Measurements from ENCODE around the gene MAD1L1.

MAD1L1 gene

DNA sequence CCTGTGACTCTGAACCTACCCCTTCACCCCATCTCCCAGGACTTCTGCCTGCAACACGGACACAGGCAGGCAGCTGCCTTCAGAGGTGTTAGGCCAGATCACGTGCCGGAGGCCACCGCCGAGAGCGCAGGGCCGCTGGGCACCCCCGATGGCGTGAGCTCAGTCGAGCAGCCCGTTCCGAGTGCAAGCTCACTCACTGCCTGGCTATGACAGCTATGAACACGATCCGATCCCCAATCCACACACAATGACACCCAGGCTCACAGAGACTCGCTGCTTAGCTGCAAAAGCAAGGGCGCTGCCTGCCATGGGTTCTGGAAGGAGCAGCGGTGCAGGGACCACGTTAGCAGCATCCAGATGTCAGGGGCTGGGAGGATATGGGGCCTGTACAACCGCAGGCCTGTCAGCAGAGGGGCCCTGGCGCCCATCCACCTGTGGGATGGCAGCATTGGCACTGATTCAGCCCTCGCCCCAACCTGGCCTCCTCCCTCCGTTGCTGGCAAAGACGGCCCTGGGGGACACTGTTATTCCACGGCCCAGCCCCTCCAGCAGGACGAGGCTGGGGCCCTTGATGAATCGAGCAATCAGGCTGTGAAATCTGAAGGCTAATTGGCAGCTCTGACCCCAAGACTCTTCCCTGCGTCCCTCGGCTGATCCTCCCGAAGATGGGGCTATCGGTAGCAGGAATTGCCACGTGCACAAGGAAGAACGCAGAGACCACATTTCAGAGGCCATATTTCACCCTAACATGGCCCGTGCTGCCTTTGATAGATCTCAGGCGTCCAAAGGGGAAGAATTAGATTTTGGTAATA lies 332.6 kb downstream of the MAD1L1 start:
- no peak for DNase-seq

DNA sequence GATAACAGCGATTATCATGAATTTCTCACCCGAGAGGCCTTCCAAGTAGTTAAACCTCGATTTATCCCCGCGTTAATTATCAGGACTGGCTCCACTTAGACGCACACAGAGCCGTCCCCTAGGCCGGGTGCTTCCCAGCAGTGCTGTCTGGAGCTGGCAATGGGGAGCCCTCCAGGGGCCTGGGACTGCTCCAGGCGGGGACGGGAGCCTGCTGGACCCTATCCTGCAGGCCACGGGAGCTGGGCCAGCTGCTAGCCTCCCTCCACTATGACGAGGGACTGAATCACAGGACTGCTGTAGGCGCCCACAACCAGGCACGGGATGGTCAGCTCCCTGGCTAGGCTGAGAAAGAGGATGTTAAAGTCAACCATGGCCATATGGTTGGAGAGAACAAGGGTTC lies 333.5 kb downstream of the MAD1L1 start:
- no peak for DNase-seq

DNA sequence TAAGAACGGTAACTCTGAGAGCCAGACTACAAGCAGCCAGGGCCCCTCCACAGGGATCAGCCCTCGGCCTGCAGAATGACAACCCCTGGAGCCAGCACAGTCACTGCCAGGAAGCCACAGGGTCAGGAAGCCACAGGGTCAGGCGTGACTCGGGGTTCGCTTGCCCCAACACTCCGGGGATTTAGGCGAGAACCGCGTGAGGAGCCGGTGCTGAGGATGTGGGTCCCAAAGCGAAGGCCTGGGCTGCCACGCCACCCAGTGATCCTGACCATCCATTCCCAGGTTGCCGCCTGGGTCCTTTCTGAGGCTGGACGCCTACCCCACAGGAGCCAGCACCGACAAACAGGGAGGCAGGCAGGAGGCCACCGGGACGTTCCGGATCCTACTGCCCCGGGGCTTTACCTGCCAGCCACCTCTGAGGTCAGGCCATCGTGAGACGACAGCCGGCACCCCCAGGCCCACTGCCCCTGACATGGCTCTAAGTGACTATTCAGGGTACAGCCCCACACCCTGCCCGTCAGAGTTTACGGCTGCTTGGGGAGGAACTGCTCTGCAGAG lies 334.0 kb downstream of the MAD1L1 start:
- DNase-seq, result no peak

DNA sequence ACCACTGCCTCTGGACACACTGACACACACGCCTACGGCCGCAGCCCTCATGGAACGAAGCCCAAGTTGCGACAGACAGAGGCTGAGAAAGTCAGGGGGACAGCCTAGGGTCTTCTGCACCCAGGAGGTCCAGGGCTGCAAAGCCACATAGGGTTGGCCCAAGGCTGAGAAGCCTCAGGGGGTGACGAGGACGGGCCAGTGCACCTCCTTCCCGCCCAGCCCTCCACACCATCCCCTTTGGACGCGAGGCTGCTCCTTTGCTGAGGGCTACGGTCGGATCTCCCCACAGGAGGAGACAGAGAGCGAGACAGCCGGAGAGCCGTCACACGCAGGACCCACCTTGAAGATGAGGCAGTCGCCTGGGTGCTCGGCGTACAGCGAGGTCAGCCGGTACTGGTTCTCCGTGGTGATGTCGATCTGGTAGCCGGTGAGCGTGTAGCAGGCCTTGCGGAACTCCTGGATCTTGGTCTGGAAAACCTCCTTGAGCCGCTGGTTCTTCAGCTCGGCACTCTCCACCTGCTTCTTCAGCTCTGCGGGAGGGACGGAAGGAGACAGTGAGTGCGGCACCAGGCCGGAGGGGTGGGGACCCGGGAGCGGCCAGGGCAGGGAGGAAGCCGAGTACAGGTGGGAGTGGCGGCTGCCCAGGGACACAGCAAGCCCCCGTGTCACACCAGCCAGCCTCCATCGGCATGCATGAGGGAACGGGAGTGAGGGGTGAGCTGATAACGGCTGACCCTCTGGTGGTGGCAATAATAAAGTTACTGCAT lies 334.7 kb downstream of the MAD1L1 start:
- no peak for DNase-seq

DNA sequence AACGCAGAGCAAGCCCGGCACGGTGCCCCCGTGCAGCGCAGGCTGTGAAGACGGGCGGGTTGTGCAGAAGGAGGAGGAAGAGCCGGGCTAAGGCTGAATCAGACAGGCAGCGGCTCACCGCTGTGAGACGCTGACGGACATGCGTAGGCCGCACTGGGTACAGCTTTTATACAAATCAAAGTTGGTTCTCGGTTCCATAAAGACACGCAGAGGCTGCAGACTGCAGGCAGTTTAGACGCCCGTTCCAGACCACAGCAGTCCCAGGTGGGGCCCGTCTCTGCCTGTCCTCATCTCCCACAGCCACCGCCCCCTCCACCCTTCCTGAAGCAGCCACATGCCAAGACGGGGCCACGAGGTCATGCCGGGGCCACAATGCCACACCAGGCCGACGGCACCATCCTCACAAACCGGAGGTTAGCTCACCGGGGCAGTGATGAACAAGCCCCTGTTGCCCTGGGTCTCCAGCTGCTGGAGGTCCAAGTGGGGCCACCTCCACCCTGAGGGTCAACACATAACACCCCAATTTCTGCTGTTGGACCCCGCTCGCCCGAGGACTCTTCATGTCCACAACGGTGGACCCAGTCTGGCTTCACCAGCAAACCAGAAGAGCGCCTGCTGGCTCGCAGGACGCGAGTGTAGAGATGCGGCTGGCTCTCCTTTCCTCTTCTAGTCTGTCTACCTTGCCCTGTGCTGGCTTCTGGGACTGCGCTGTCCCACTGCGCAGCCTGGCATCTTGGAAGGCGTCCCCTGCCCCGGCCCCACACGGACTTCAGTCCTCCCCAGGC lies 335.5 kb downstream of the MAD1L1 start:
- no peak for DNase-seq

DNA sequence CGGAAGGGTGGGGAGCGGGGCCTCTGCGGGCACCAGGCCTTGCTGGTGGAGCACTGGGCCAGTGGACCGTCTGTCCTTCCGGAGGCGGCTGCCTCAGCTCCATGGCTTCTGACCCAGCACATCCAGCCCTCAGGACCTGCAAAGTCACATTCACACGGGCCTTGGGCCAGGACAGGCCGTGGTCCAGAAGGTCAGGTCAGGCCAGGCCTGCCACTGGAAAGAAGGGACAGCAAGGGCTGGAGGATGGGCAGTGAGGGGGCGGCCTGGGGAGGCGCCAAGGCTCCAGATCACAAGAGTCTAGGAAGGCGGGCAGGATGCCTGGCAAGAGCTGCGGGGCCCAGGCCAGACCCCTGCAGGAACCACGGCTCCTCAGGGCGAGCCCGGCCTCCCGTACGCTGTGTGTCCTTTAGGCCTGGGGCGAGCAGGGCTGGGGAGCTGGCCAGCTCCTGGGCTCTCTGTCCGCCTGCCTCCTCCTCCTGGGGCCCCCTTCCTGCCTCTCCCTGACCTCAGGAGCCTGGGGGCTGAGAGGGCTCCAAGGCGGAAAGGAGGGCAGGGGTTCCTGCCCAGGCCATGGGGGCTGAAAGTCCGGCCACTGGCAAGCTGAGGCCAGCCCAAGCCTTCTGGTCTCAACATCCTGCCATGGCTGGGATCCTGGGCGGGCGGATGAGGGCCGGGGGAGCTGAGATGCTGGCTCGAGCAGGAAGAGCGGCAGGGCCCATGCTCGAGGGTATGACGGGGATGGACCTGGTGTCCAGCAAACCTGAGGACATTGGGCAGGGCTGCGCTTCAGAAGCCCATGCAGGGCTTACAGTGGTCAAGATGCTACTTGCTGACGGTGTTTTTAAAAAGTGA lies 336.9 kb downstream of the MAD1L1 start:
- DNase-seq, result no peak

GRCh38 chr7:1894906-1895663 lies 337.7 kb downstream of the MAD1L1 start:
- no peak for DNase-seq

- no peak for DNase-seq
These were observed 338.3 kb downstream of the MAD1L1 start for GRCh38 chr7:1894313-1894900.

DNA sequence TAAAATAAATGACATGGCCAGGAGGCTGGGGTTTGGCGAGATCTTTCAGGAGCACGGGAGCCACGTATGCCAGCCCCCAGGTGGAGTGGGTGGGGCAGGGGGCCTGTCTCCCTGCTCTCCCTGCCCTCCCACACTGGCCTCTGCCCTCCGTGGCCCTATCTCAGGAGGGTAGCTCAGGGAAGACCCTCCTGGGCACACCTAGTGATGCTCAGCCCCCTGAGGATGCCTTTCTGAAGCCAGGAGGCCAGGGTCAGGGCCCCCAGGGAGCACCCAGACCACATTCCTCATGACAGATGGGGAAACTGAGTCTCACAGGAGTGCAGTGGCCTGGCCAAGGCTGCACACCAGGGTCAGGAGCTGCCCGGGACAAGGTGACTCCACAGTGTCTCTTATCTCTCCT lies 339.3 kb downstream of the MAD1L1 start:
- DNase-seq, result no peak

GRCh38 chr7:1893036-1893435 lies 339.7 kb downstream of the MAD1L1 start:
- DNase-seq, result no peak

DNA sequence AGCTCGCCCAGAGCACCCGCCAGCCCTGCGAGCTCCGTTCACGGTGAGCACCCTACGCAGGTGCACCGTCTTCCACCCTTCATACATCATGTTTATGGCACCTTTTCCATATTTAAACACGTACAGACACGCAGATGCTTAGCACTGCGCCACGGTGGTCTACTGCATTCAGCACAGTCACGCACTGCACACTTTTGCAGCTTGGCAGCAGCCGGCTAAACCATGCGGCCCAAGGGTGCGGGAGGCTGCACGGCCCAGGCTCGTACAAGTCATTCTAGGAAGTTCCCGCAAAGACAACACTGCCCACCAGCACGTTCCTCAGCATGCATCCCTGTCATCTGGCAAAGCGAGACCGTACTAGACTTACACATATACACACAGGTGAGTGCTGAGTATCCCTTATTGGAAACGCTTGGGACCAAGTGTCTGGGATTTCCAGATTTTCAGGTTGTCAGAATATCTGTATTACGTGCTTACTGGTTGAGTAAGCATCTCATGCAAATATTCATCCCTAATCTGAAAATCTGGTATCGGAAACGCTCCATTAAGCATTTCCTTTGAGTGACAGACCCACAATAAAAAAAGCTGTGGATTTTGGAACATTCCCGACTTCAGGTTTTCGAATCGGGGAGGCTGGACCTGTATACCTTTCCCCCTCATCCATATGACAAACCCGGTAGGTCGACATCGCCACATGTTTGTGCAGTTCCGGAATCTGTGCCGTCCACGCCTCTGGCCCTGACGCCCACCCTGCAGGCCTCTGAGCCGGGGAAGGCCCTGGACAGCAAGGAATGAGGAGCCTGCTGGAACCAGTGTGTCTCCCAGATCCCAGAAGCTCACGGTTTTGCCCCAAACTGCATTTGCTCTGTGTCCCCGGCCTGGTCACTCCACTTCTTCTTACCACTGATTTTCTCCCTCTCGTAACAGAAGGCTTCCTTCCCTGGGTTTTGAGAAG lies 340.5 kb downstream of the MAD1L1 start:
- no peak for DNase-seq

- DNase-seq, result no peak
These were observed 342.2 kb downstream of the MAD1L1 start for GRCh38 chr7:1890289-1891235.

GRCh38 chr7:1889556-1890181 lies 343.1 kb downstream of the MAD1L1 start:
- no peak for DNase-seq

DNA sequence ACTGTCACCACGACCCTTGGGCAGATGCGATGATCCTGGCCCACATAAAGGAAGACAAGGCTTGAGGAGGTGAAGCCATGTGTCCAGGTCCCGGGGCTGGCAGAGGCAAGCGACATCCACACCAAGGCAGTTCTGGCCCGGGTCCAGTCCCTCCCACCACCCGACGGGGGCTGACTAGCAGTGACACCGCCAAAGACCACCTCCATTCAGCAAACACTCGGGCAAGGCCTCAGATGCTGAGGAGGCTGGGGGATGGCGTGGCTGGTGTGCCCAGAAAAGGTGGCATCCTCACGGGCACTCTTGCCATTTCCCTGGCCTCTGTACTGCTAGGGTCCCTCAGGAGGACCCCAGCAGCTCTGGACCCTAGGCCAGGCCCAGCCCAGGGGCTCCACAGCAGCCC lies 343.7 kb downstream of the MAD1L1 start:
- no peak for DNase-seq

- no peak for DNase-seq
These were observed 344.3 kb downstream of the MAD1L1 start for GRCh38 chr7:1888425-1888824.

DNA sequence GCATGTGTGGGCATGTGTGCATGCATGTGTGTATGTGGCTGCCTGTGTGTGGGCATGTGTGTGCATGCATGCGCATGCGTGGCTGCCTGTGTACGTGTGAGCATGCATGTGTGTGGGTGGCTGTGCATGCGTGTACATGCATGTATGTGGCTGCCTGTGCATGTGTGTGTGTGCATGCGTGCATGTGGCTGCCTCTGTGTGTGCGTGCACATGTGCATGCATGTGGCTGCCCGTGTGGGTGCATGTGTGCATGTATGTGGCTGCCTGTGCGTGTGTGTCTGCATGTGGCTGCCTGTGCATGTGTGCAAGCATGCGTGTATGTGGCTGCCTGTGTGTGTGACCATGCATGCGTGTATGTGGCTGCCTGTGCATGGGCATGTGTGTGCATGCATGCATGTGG lies 345.5 kb downstream of the MAD1L1 start:
- no peak for DNase-seq

DNA sequence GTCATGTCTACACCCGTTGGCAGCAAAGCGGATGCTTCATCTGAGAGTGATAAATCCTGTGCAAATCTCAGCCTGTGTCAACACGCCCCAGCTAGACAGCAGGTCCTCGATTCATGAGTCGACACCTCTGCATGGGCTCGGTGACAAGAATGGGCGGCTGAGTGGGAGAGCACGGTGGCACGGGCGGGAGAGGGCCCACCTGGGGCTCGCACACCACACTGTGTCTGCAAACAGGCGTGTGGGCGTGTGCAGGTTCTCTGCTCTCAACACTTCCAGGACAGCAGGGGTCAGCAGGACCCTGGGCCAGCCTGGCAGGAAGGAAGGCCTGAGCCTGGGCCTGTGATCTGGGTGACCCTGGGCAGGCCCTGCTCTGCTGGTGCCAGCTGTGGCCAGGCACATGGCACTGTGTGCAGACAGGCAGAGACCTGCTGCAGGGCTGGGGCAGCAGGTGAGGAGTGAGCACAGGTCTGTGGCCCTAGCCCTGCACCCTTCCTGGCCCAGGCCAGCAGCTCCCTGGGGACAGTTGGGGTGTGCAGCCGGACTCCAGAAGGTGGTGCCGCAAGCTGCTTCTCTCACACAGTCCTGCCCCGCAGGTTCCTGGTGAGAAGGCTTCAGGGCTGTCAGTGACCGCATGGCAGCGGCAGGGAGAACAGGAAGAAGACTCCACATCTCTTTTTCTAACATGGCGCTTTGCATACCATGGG lies 346.2 kb downstream of the MAD1L1 start:
- no peak for DNase-seq

Measured in CD4-positive, alpha-beta T cell treated with Interleukin-4 for 1 hour (primary cell).